ENCODE measurements around the gene CLCN1. TPM values are rescaled to one million over a fixed set of nuclear protein-coding genes. Genes with fewer than 3 reads are reported as not detected.

The CLCN1 gene
- total RNA-seq, 1 experiment from 2014 or later = not detected

DNA sequence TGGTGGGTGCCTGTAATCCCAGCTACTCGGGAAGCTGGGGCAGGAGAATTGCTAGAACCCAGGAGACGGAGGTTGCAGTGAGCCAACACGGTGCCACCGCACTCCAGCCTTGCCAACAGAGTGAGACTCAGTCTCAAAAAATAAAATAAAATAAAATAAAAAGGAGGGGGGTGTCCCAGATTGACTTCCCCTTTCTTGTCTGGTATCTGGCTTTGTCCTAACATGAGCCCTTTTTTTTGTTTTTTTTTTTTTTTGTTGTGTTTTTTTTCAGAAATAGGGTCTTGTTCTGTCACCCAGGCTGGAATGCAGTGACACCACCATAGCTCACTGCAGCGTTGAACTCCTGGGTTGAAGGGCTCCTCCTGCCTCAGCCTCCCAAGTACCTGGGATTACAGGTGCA, 23.0 kb upstream of the CLCN1 start:
- Histone ChIP-seq H3K36me3 (ENCODE audit: insufficient read depth, low read length, poor library complexity, severe bottlenecking) (peaks cover 50% of the 10 kb centered on the region), H3K27me3 (replicated peaks; ENCODE audit: insufficient read depth, low read depth, low read length, poor library complexity) (no peaks in the 10 kb centered on the region), H3K27ac (ENCODE audit: low read depth, low read length, poor library complexity, severe bottlenecking) (no peak overlapping the region), H3K4me3 (ENCODE audit: low read depth, low read length, poor library complexity, severe bottlenecking) (no peak overlapping the region), H3K4me1 (ENCODE audit: insufficient read depth, low read length, poor library complexity, severe bottlenecking) (peaks cover 49% of the 10 kb centered on the region), H3K9me3 (ENCODE audit: low read depth, low read length, poor library complexity, severe bottlenecking) (no peaks in the 10 kb centered on the region)
- CTCF ChIA-PET = no interaction called here
- TF ChIP-seq, protein P1, sequence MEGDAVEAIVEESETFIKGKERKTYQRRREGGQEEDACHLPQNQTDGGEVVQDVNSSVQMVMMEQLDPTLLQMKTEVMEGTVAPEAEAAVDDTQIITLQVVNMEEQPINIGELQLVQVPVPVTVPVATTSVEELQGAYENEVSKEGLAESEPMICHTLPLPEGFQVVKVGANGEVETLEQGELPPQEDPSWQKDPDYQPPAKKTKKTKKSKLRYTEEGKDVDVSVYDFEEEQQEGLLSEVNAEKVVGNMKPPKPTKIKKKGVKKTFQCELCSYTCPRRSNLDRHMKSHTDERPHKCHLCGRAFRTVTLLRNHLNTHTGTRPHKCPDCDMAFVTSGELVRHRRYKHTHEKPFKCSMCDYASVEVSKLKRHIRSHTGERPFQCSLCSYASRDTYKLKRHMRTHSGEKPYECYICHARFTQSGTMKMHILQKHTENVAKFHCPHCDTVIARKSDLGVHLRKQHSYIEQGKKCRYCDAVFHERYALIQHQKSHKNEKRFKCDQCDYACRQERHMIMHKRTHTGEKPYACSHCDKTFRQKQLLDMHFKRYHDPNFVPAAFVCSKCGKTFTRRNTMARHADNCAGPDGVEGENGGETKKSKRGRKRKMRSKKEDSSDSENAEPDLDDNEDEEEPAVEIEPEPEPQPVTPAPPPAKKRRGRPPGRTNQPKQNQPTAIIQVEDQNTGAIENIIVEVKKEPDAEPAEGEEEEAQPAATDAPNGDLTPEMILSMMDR (conservative IDR thresholded peaks at IDR 0.05; ENCODE audit: low read depth, low read length) = no peak
- no peak for TF ChIP-seq EZH2 (IDR thresholded peaks at IDR 0.05; ENCODE audit: borderline replicate concordance, low read depth, low read length, poor library complexity, severe bottlenecking)
- BruUV-seq (replicated peaks) = no TSS peak
- no peak for DNase-seq (ENCODE audit: low spot score)
- POLR2A ChIA-PET (ENCODE audit: low non-redundant PET) = no interaction called here
- intact Hi-C loops (cut with micrococcal nuclease; ENCODE audit: unreplicated experiment) = no loop called here

DNA sequence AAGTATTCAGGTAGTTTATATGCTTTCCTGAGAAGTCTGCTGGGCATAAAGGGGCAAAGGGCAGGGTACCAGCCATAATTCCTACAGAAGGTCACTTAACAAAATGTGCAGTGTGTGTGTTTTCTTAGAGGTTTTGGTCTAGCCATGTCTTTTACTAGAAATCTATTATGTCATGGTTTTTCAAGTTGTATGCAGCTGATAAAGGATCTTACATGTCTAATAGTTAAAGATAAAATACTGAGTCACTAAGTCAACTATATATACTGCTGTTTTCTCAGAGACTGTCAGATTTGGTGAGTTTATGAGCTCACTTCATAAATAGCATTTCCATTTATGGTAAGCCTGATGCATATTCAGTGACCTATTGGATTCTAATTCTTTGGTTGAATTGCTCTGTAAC, 20.0 kb upstream of the CLCN1 start:
- ChIA-PET CTCF (interaction anchor here (0.6 to 1.7 kb wide), 4 partner anchors 14 to 121 kb away, joined by 3 to 6 read pairs (median 4); no protein-coding TSS in a partner anchor), POLR2A (ENCODE audit: low non-redundant PET) (interaction anchor here (0.6 kb wide), 1 partner anchor 521 kb away, joined by 10 read pairs; no protein-coding TSS in a partner anchor)
- H3K27me3 ChIP-seq (replicated peaks; ENCODE audit: insufficient read depth, low read depth, low read length, poor library complexity) = no peaks in the 10 kb centered on the region
- no peak overlapping the region for H3K4me3 ChIP-seq (ENCODE audit: low read depth, low read length, poor library complexity, severe bottlenecking)
- H3K36me3 ChIP-seq (ENCODE audit: insufficient read depth, low read length, poor library complexity, severe bottlenecking) = peaks cover 80% of the 10 kb centered on the region
- peaks cover 38% of the 10 kb centered on the region for H3K4me1 ChIP-seq (ENCODE audit: insufficient read depth, low read length, poor library complexity, severe bottlenecking)
- no peaks in the 10 kb centered on the region for H3K9me3 ChIP-seq (ENCODE audit: low read depth, low read length, poor library complexity, severe bottlenecking)
- peak overlapping the region; percentile 82 for H3K27ac ChIP-seq (ENCODE audit: low read depth, low read length, poor library complexity, severe bottlenecking)
- intact Hi-C loops (cut with micrococcal nuclease; ENCODE audit: unreplicated experiment) = loop anchor here (2.0 to 5.0 kb wide), 3 partner anchors 41 to 81 kb away; no protein-coding TSS in a partner anchor
- BruUV-seq (replicated peaks) = no TSS peak
- no peak for TF ChIP-seq EZH2 (IDR thresholded peaks at IDR 0.05; ENCODE audit: borderline replicate concordance, low read depth, low read length, poor library complexity, severe bottlenecking)
- TF ChIP-seq, protein P1 (conservative IDR thresholded peaks at IDR 0.05; ENCODE audit: low read depth, low read length) = no peak
- no peak for DNase-seq (ENCODE audit: low spot score)

DNA sequence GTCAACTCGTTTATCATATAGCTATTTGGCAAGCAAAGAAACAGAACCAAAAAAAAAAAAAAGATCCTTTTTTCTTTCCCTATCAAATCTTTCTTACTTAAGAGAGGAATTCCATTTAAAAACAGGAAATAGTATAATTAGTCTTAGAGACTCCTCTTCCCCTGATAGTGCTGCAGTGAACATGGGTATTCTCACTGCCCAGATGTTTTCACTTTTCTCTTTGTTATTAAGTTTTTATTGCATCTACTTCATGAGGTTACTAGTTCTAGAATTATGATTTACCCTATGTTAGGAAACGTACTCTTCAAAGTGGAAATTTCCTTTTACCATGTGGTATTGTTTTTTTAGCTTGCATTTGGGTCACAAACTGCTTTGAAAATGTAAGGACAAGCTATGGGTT, 19.2 kb upstream of the CLCN1 start:
- POLR2A ChIA-PET (ENCODE audit: low non-redundant PET) = interaction anchor here (0.6 kb wide), 1 partner anchor 522 kb away, joined by 10 read pairs; no protein-coding TSS in a partner anchor
- peak; percentile 88 for DNase-seq (ENCODE audit: low spot score)
- H3K4me1 ChIP-seq (ENCODE audit: insufficient read depth, low read length, poor library complexity, severe bottlenecking) = peaks cover 35% of the 10 kb centered on the region
- H3K4me3 ChIP-seq (ENCODE audit: low read depth, low read length, poor library complexity, severe bottlenecking) = no peak overlapping the region
- no peaks in the 10 kb centered on the region for H3K9me3 ChIP-seq (ENCODE audit: low read depth, low read length, poor library complexity, severe bottlenecking)
- BruUV-seq (replicated peaks) = no TSS peak
- CTCF ChIA-PET = interaction anchor here (0.6 to 1.7 kb wide), 5 partner anchors 56 to 121 kb away, joined by 3 to 6 read pairs (median 4); no protein-coding TSS in a partner anchor
- intact Hi-C loops (cut with micrococcal nuclease; ENCODE audit: unreplicated experiment) = loop anchor here (2.0 to 5.0 kb wide), 3 partner anchors 42 to 81 kb away; no protein-coding TSS in a partner anchor
- TF ChIP-seq, protein P1 (conservative IDR thresholded peaks at IDR 0.05; ENCODE audit: low read depth, low read length) = no peak
- TF ChIP-seq EZH2 (IDR thresholded peaks at IDR 0.05; ENCODE audit: borderline replicate concordance, low read depth, low read length, poor library complexity, severe bottlenecking) = no peak
- H3K27ac ChIP-seq (ENCODE audit: low read depth, low read length, poor library complexity, severe bottlenecking) = peak overlapping the region; percentile 82
- peaks cover 83% of the 10 kb centered on the region for H3K36me3 ChIP-seq (ENCODE audit: insufficient read depth, low read length, poor library complexity, severe bottlenecking)
- H3K27me3 ChIP-seq (replicated peaks; ENCODE audit: insufficient read depth, low read depth, low read length, poor library complexity) = no peaks in the 10 kb centered on the region

All from A673 (cell line).